Stimulated activated CD4-positive, alpha-beta T cell treated with anti-CD3 and anti-CD28 coated beads, Interleukin-15, amount 100 ng/mL, for 48 hours (primary cell): Measurements from ENCODE around the gene DBN1.

Source experiments
- DNase-seq, 2 donors: peaks; one replicate each; pipeline ENCODE4 v3.0.0-alpha.2; 2020; ENCODE audit warnings: low read depth in 2 of 2

DBN1 gene

DNA sequence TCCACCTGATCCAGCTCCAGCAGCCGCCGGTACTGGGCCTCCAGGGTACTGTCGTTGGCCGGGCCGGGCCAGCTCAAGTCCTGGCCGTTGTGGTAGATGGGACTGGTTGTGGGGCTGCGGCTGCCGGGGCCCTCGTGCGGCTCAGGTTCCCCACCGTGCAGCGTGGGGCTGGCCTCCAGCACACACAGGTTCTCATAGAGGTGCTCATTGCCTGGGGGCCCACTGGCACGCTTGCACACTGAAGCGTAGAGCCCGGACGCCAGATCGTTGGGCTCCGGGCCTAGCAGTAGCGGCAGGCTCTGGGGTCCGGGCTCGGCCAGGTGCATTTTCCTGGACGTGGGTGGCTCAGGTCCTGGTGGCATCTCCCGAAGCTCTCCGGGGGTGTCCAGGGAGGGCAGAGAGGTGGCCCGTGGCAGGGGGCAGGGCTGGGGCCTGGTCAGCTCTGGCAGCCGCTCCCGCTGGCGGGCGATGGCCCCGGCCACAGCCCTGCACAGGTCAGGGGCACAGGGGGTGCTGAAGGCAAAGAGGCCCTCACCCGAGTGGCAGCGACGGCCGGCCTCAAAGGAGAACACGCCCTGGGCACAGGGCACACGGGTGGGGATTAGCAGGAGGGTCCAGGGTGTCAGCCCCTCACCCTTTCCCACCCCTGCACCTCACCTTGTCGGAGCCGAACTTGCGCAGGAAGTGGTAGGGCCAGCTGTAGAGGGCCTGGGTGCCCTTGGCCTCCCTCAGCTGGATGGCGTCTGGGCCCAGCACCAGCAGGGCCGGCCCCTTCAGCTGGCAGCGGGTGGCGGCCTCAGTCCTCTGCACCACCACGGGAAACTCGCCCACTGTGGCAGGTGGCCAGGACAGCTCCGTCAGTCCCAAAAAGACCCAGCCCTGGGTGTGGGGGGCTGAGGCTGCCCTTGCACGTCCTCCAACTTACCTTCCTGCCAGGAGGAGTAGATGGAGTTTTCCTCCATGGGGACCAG, 30.9 kb upstream of the DBN1 start:
- DNase-seq = no peak

GRCh38 chr5:177503351-177504085, 30.1 kb upstream of the DBN1 start:
- DNase-seq = no peak

- DNase-seq = no peak
These were observed 29.5 kb upstream of the DBN1 start for GRCh38 chr5:177502886-177503285.

DNA sequence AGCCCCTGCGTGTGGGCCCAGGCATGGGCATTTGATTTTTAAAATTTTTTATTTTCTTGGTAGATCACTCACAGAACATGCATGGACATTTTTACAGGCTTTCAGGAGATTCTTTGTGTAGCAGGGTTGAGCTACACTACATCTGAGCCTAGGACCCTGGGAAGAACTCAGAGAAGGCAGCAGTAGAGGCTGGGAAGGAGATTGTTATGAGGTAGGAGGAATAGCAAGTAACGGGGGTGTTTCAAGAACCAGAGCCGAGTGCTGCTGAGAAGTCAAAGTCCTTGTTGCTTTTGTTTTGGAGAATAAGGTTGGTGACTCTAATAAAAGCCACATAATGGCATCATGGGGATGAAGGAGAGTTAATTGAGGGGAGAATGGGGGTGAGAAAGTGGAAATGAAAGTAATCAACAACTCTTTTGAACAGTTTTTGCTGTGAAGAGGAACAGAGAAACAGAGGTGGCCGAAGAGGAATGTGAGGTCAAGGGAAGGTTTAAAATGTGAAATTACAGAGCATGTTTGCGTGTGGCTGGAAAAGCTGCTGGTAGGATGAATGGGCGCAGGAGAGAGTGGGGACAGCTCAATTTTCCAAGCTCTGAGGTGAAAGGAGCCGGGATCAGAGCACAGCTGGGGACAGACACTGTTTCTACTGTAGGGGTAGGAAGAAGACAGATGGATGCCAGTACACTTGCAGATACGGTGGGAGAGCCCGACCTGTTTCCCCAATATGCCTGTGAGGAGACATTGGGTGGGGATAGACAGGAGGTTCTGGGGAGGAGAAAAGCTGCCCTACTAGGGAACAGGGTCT, 28.6 kb upstream of the DBN1 start:
- no peak for DNase-seq

DNA sequence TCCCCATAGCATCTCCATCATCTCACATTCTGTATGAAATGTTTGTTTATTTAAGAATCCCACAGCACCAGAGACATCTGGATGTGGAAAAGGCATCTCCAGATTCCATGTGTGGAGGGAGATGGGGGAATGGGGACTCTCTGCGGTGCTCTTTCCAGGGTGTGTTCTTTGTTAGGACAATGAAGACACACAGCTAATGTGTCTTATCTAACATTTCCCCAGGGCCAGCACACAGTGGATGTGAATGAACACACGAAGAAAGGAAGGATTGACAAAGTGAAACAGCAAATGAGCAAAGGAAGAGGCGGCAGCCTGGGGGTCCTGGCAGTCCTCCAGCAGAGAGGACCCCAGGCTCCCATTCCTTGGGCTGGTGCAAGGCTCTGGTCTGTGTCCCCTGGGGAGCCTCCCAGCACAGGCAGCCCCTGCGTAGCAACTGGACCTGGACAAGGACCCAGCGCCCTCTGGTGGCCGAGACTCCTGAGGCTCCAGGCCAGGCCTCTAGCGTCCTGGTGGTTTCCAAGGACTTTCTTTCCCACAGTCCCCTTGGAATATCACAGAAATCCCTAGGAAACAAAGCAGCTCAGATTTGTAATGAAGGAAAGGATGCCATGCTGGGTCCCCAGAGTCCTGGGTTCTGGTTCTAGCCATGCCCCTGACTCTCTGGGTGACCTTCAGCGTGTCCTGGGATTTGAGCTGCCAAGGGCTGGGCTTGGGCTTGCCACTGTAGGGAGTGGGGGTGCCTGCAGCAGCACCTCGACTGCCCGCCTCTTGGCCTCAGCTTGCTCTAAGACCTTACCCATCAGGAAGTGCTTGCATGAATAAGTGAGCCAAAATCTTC, 27.5 kb upstream of the DBN1 start:
- peak; percentile 71 to 82 for DNase-seq

DNA sequence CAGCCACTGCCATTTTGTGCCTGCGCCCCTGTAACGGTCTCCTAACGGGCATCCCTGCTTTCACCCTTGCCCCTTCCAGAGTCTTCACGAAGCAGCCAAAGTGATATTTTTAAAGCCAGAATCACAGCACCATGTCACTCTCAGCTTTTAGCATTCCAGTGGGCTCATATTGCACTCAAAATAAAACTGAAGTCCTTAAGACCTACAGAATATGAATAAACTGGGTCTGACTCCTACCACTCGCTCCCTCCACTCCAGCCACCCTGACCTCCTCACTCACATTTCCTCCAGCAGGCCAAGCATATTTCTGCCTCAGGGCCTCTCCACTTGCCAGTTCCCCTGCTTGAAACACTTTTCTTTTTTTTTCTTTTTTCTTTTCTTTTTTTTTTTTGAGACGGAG, 26.4 kb upstream of the DBN1 start:
- DNase-seq = no peak

GRCh38 chr5:177498013-177498787, 24.8 kb upstream of the DBN1 start:
- no peak for DNase-seq

GRCh38 chr5:177497292-177498012, 24.0 kb upstream of the DBN1 start, which contains the start of gene PDLIM7:
TSS of gene PDLIM7 (minus strand) at chr5:177497604. CDS start at chr5:177496512, 1,092 bp downstream.
- DNase-seq = peak; percentile 89 to 96

- no peak for DNase-seq
These were observed 23.4 kb upstream of the DBN1 start for GRCh38 chr5:177496727-177497291.

DNA sequence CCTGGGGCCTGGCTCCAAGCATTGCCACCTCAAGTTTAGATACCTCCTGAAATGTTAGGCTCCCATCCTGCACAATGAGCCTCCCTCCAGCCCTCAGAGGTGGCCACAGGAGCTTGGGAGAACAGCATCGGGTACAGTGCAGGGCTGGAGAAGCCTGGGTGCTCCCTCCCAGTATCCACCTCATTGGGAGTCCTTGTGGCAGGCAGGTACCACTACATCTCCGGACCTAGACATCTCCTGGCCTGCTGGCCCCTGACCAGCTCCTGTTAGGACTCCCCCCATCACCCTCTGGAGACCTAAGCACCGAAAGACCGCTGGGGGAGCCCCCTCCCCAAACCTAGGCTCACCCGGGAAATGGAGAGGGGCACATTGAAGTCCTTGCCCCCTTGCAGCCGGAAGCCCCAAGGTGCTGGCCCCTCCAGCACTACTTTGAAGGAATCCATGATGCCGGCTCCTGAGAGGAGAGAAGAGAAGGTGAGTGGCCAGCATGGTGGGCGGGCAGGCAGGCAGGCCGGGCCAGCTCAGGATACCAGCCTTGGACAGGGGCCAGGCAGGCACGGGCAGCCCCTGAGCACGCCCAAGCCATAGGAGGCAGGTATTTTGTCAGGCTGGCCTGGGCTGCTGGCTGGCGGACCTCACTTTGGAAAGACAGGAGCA, 22.8 kb upstream of the DBN1 start:
- no peak for DNase-seq

- DNase-seq = no peak
These were observed 22.0 kb upstream of the DBN1 start for GRCh38 chr5:177495243-177496060.

DNA sequence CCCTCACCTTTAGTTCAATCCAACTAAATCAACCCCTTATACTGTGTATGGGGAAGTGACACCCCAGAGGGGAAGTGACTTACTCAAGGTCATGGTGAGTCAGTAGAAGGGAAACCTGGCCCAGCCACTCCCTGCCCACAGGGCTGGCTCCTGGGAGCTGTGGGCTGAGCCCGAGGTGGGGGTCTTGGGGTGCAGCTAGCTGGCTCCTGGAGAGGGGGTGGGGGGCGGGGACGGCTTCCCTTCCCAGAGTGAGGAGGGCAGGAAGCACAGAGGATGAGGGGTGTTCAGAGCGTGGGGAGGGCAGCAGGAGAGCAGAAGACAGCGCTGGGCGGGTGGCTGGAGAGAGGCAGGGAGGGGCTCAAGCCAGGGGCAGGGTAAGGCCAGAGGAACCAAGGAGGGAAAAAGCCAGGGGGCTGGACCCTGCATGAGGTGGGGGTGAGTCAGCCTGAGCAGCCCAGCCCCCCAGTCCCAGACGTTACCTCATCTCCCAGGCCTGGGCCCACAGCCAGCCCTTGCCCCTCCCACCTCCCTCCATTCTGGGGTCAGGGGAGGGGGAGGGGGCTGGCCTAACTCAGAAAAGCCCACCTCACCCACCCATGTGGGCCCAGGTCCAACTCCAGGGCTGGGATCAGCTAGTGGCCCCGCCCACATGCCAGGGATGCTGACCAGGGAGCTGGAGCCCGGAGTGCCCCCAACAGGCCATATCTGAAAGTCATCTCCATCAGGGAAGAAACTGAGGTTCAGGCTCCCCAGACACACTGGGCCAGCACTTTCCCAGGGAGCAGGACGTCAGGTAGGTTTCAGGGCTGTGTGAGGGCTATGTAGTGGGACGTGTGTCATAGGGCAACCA, 21.1 kb upstream of the DBN1 start:
- DNase-seq = no peak

GRCh38 chr5:177493795-177494345, 20.4 kb upstream of the DBN1 start:
- no peak for DNase-seq

DNA sequence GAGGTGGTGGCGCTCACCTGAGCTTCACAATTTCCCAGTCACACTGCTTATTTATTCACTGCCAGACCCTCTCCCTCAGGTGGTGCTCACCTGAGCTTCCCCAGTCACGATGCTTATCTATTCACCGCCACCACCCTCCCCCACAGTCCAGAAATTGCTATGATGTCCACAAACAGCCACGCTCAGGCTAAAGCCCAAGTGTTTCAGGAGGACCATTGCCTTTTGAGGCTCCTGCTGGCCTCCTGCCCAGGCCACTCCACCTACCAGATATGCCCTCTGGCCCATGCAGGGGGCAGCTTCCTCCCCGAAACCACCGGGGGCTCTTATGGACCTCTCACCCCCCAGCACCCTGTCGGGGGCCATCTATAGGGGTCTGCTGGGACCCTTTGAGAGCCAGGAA, 19.4 kb upstream of the DBN1 start:
- DNase-seq = no peak

- no peak for DNase-seq
These were observed 18.7 kb upstream of the DBN1 start for GRCh38 chr5:177491983-177492746.
